Mucosa of rectum (tissue), 2 donors: ENCODE measurements around the gene PDGFC.

Experiments used
- H3K27ac ChIP-seq, 2 donors: one replicate each; pipeline ENCODE4 v1.7.0; 2013; ENCODE audit warnings: inconsistent platforms in 2 of 2, low read depth in 2 of 2, low read length in 2 of 2
- H3K27me3 ChIP-seq, 2 donors: one replicate each; pipeline ENCODE4 v1.7.0; 2013; ENCODE audit warnings: low read length in 2 of 2; ENCODE audit not compliant: control insufficient read depth in 2 of 2, insufficient read depth in 2 of 2
- H3K36me3 ChIP-seq, 2 donors: one replicate each; pipeline ENCODE4 v1.7.0; 2013; ENCODE audit warnings: low read length in 2 of 2; ENCODE audit not compliant: control insufficient read depth in 2 of 2, insufficient read depth in 2 of 2
- H3K4me1 ChIP-seq, 2 donors: one replicate each; pipeline ENCODE4 v1.7.0; 2013; ENCODE audit warnings: low read length in 2 of 2, mild to moderate bottlenecking in 1 of 2; ENCODE audit not compliant: control insufficient read depth in 2 of 2, insufficient read depth in 2 of 2
- H3K4me3 ChIP-seq, 2 donors: one replicate each; pipeline ENCODE4 v1.7.0; 2013; ENCODE audit warnings: low read length in 2 of 2
- H3K9ac ChIP-seq, 2 donors: one replicate each; pipeline ENCODE4 v1.7.0; 2013; ENCODE audit warnings: low read length in 2 of 2, low read depth in 1 of 2, mild to moderate bottlenecking in 1 of 2
- H3K9me3 ChIP-seq, 2 donors: one replicate each; pipeline ENCODE4 v1.7.0; 2013; ENCODE audit warnings: low read length in 2 of 2; ENCODE audit not compliant: control insufficient read depth in 2 of 2
- donor health status: healthy.
- donor health status: Normal muscosa, but diverticular disease.

Gene PDGFC

DNA sequence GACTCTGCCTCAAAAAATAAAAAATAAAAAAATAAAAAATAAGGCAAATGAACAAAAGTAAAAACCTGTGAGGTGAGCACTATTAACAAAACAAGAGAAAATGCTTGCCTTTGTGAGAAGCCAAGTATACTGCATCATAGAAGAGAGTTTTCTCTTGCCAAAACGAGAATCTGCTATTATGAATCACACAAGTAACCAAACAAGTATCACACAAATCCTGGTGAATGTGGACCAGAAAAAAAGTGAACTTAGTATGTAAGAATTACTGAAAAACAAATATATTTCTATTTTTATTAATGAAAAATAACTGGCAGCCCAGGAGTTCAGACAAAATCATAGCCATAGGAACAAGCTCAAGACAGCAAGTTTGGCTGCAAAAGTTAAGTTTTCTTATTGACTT lies 193.5 kb downstream of the PDGFC start:
- Histone ChIP-seq H3K9ac (no peak overlapping the region), H3K27ac (no peak overlapping the region)

DNA sequence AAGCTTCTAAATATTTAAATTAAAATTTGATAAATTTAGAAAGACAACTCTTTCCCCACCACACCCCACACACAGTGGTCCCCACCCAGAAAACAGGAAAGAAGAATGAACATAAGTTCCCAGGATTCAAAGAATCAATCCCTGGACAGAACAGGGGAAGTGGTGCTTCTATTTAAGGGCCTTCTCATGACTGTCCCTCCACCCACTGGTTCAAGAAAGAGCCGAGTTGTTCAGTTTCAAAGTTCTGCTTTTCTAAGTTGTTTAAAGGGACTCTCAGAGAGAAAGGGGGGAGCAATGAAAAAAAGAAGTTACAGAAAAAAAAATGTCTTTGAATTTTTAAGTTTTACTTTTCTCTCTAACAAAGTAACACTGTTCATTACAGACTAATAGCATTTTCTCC lies 195.8 kb downstream of the PDGFC start:
- Histone ChIP-seq H3K36me3 (no peaks in the 10 kb centered on the region), H3K4me3 (no peak overlapping the region), H3K27ac (no peak overlapping the region), H3K9me3 (no peaks in the 10 kb centered on the region), H3K9ac (no peak overlapping the region), H3K4me1 (no peaks in the 10 kb centered on the region), H3K27me3 (no peaks in the 10 kb centered on the region)

More for the DNA sequence above, 193.5 kb downstream of the PDGFC start:
- Histone ChIP-seq H3K9me3 (no peaks in the 10 kb centered on the region), H3K36me3 (no peaks in the 10 kb centered on the region), H3K27me3 (no peaks in the 10 kb centered on the region), H3K4me3 (no peak overlapping the region), H3K4me1 (no peaks in the 10 kb centered on the region)

DNA sequence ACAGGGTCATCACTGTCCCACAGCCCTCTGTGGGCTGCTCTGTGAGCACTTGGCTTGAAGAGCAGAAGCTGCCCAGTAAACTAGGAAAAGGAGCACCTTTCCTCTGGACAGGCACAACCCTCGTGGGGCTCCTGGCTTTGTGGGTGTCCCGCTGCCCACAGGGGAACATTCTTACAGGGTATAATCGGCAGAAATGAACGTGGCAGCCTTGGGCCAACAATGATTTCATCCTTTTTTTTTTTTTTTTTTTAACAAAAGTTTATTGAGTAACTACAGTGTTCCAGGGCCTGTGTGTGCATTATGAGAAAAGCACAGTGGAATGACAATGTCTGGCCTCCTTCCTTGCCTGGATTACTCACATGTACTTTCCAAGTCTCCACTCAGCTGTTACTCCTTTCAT lies 197.2 kb downstream of the PDGFC start:
- Histone ChIP-seq H3K27me3 (no peaks in the 10 kb centered on the region), H3K4me3 (no peak overlapping the region), H3K4me1 (no peaks in the 10 kb centered on the region), H3K9ac (no peak overlapping the region), H3K9me3 (no peaks in the 10 kb centered on the region), H3K27ac (no peak overlapping the region), H3K36me3 (no peaks in the 10 kb centered on the region)

DNA sequence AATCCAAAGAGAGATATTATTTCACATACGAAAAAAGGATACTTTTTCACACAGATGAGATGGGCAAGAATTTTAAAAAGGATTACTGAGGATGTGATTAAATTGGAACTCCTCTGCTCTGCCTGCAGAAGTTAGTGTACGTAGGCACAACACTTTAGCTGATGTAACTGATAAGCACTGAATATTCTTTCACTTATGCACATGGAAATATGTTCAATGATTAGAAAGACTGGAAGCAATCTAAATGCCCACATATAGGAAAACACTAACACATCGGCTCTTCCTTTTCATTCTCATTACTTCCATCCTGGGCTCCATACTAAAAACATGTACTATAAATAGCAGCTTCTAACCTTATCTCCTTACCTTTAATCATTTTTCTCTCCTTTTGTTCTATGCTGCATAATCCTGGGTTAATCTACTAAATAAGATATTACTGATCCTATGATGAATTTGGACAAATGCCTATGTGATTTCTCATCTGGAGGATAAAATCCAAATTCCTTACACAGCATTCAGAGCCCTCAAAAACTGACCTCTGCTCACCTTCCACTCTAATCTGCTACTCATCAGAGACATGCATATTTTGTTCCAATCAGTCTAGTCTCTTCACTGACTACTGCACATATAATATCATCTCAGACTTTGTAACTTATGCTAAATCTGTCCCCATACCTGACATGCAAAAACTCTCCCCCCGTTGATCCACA lies 197.8 kb downstream of the PDGFC start:
- Histone ChIP-seq H3K9me3 (no peaks in the 10 kb centered on the region), H3K4me1 (no peaks in the 10 kb centered on the region), H3K36me3 (no peaks in the 10 kb centered on the region), H3K4me3 (no peak overlapping the region), H3K27ac (no peak overlapping the region), H3K9ac (no peak overlapping the region), H3K27me3 (no peaks in the 10 kb centered on the region)

DNA sequence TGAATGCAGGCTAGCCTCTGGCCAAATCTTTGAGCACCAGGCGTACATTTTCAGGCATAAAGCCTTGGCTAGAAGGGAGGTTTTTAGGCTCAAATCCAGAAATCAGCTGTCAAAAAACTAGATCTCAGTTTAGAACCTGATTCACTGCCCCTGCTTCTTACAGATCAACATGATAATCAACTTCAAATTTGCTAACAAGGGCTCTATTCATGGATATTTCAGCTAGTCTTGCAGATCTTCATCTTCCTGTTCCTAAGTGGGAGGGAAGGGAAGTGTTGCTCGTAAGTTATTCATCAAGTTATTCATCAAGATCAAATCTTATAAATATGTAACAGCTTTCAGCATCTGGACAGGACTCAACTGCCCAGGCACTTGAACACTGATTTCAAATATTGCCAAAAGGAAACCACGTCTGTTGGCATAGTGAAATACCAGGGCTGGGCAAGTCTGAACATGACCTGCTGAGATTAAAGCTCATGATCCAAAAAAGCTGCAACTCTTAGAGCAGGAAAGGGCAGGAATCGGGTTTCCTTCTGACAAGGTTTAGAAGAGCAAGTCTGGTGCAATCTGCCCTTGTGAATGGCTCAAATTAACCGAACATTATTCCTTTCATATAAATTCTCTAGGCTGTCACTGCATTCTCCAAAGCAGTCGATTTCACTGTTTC lies 200.3 kb downstream of the PDGFC start:
- Histone ChIP-seq H3K27me3 (no peaks in the 10 kb centered on the region), H3K4me1 (no peaks in the 10 kb centered on the region), H3K9ac (no peak overlapping the region), H3K4me3 (peak overlapping the region in 1 of 2 donors; percentile 23), H3K9me3 (no peaks in the 10 kb centered on the region), H3K36me3 (no peaks in the 10 kb centered on the region), H3K27ac (peak overlapping the region in 1 of 2 donors; percentile 37)

DNA sequence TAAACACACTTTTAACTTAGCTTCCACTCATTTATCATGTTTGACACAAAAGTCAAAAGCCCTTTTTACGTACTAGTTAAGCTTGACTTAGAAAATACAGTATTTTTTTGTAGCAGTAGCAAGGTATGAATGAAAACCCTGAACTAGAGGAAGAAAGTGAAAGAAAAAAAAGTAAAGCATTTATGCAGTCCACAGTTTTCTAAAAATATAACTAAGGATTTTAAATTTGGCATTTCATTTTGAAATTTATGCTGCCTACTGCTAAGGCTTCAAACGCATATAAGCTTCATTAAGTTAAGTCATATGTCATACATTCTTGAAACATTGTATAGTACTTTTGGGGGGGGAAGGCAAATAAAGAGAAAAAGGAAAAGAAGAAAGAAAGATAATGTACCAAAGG lies 201.5 kb downstream of the PDGFC start:
- Histone ChIP-seq H3K9me3 (no peaks in the 10 kb centered on the region), H3K27ac (no peak overlapping the region), H3K4me1 (no peaks in the 10 kb centered on the region)

DNA sequence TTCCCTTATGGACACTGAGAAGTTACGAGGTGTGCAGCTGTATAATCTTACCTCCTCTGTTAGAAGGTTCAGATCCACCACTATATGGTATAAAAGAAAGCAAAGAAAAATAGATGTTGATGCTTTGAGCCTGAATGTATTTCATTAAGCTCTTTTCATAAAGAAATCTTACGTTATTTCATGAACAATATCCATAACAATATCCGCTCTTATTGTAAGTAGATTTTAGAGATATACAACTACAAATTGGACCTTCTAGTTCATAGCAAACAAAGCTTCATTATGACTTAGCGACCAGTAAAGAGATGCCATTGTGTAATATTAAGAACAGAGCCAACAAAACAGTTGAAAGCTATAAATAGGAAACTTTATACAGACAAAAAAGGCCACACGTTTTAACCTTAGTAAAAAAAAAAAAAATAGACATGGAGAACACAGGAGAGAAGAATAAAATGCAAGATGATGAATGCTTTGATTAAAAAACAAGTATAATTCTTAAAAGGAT lies 203.6 kb downstream of the PDGFC start:
- no peak overlapping the region for H3K27ac ChIP-seq

More for the DNA sequence above, 201.5 kb downstream of the PDGFC start:
- no peak overlapping the region for H3K4me3 ChIP-seq
- H3K9ac ChIP-seq = no peak overlapping the region
- H3K27me3 ChIP-seq = no peaks in the 10 kb centered on the region
- H3K36me3 ChIP-seq = no peaks in the 10 kb centered on the region

DNA sequence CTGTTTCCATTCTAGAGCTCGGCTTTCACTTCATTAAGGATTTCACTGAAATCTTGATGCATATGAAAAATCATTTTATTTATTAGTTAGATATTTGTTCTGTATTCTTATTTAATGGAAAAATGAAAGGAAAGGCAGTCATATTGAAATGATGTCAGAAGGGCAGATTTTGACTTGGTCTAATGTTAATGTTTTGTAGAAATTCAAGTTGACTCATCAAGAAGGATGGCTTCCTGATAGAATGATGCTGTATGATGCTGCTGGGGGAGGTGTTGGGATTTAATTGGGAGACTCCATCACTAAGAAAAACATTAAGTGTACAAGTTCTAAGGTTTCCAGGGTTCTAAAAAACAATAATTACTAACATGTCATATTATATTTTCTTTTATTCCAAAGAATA lies 204.8 kb downstream of the PDGFC start:
- no peaks in the 10 kb centered on the region for H3K27me3 ChIP-seq
- no peaks in the 10 kb centered on the region for H3K36me3 ChIP-seq
- no peaks in the 10 kb centered on the region for H3K4me1 ChIP-seq
- no peak overlapping the region for H3K4me3 ChIP-seq
- no peaks in the 10 kb centered on the region for H3K9me3 ChIP-seq
- H3K9ac ChIP-seq = no peak overlapping the region
- no peak overlapping the region for H3K27ac ChIP-seq

More for the DNA sequence above, 203.6 kb downstream of the PDGFC start:
- H3K4me1 ChIP-seq = no peaks in the 10 kb centered on the region
- no peaks in the 10 kb centered on the region for H3K36me3 ChIP-seq
- no peak overlapping the region for H3K4me3 ChIP-seq
- H3K9me3 ChIP-seq = no peaks in the 10 kb centered on the region
- no peaks in the 10 kb centered on the region for H3K27me3 ChIP-seq
- H3K9ac ChIP-seq = no peak overlapping the region

DNA sequence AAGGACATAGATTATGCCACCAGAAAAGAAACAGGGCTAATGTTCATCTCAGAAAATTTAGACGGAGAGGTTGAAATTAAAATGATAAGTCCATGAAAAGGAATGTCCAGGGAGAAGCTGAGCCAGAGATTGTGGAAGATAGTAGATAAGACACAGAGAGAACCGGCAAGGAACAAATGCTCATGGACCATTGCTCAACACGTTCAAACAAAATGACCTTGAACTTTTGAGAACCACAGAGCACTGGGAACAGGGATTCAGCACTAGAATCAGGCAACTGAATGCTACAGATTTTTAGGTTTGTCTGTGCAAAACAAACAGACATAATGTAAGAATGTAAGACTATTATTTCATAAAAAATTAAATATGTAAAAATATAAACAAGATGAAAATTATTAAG lies 206.3 kb downstream of the PDGFC start:
- no peak overlapping the region for H3K27ac ChIP-seq
- H3K4me1 ChIP-seq = no peaks in the 10 kb centered on the region
- H3K9ac ChIP-seq = no peak overlapping the region
- H3K36me3 ChIP-seq = no peaks in the 10 kb centered on the region
- H3K27me3 ChIP-seq = no peaks in the 10 kb centered on the region
- no peaks in the 10 kb centered on the region for H3K9me3 ChIP-seq
- no peak overlapping the region for H3K4me3 ChIP-seq

DNA sequence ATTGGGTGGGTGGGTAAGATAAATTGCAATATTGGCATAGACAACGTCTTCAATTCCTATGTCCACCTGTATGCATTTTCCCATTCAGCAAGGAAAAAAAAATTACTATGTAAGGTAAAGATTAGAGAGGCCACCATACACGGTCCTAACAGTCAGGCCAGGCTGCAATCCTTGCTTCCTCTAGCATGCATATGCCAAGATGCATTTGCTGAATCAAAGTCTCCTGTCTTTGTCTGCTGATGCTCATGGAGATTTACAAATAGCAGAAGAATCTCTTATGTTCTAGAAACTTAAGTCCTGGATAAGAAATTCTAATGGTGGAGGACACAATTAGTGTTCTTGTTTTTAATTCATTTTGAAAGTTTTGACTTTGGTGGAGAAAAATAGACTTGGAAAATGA lies 206.8 kb downstream of the PDGFC start:
- no peaks in the 10 kb centered on the region for H3K27me3 ChIP-seq
- no peak overlapping the region for H3K27ac ChIP-seq
- H3K9me3 ChIP-seq = no peaks in the 10 kb centered on the region
- H3K36me3 ChIP-seq = no peaks in the 10 kb centered on the region
- no peak overlapping the region for H3K9ac ChIP-seq
- H3K4me3 ChIP-seq = no peak overlapping the region
- H3K4me1 ChIP-seq = no peaks in the 10 kb centered on the region
